ENCODE measurements around the gene LNX2.

Gene LNX2

GRCh38 chr13:27605099-27605498 lies 15.2 kb downstream of the LNX2 start:
- no peak for DNase-seq

DNA sequence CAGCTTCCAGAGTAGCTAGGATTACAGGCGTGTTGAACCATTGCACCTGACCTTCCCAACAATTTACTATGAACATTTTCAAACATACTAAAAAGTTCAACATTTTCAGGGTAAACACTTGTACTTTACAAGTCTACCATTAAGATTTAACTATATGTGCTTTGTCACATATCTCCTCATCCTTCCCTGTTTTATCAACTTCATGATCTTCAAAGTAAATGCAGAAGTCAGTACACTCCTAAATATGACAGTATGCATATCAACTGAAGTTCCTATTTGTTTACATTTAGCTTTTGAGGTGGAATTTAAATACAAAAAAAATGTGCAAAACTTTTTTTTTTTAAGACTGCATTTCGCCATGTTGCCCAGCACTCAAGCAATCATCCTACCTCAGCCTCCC lies 18.5 kb downstream of the LNX2 start:
- no peak for DNase-seq

DNA sequence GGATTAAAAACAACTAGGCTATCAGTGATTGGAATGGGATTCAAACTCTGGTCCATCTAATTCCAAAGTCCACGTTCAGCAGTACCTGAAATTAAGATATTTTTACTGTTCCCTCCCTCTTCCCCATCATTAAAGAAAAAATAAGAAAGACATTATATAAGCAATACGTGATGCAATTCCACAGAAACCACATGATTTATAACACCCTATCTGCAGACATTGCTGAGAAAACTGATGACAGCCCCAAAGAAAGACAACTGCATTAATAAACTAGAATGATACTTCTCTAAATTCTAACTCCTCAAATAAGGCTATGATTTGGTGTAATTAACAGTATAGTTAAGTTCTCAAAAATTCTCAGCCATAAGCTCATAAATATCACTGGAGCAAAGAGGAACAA lies 19.1 kb downstream of the LNX2 start:
- no peak for DNase-seq

GRCh38 chr13:27600711-27601110 lies 19.6 kb downstream of the LNX2 start:
- no peak for DNase-seq

GRCh38 chr13:27599845-27600553 lies 20.3 kb downstream of the LNX2 start:
- no peak for DNase-seq

DNA sequence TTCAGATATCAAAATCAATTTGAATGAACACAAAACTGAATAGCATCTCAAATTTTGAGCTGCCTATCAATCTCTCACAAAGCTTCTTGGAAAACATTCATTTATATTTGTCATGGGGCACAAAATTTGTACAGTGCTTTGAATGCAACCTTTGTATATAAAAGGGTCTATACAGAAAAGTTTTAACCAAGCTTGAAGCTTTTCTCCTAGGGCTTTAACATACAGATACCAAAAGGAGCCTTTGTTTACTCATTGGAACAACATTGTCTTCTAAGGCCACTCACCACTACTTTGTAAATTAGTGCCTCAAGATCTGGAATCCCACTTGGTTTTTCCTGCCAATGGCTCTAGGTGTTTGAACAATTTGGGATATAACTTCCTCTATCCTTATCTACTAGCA lies 21.2 kb downstream of the LNX2 start:
- no peak for DNase-seq

DNA sequence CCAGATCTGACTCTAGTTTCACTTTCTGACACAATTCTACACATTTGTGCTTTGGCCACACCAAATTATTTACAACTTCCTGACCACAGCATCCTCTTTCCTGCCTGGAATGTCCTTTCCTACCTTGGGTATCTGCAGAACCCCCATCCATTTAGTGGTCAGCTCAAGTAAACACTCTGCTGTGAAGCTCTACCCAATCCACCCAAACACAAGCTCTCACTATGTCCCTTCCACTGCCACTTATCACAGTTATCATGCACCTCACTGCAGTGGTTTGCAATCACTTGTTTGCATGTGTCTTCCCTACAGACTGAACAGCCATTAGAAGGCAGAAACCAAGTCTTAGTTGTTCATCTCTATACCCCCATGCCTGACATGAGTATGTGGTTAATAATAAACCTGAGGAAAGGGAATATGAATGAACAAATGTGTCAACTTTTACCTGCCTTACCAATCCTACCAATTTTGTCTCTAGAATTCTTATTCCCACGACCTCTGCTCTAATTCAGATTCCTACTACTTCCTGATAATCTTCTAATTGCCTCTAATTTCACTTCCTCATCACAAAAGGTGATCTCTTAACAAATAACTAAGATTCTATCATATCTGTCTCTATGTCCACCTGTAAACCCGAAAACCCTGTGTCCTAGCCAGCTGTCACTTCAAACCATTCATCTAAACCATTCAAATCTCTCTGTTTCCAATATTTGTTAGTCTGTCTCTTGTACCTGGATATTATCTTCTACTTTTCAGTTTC lies 25.1 kb downstream of the LNX2 start:
- no peak for DNase-seq

- no peak for DNase-seq
These were observed 27.1 kb downstream of the LNX2 start for GRCh38 chr13:27593267-27593666.

DNA sequence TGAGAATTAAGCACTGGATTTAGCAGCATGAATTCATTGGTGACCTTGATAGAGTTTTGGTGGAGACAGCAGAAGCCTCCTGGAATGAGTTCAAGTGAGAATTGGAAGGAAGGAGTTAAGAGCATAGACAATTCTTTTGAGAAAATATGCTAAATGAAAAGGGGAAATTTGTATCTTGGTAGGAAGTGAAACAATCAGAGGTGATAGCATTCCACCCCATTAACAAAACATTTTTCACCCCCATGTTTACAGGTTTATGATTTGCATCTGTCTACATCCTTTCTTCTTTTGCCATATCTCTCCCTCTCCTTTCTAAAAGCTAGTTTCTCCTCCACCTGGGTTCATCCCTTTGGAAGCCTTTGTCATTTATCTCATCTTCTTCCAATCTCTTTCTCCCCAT lies 27.5 kb downstream of the LNX2 start:
- no peak for DNase-seq

- no peak for DNase-seq
These were observed 31.9 kb downstream of the LNX2 start for GRCh38 chr13:27588405-27588804.

GRCh38 chr13:27587095-27587746 lies 33.1 kb downstream of the LNX2 start:
- DNase-seq = no peak

DNA sequence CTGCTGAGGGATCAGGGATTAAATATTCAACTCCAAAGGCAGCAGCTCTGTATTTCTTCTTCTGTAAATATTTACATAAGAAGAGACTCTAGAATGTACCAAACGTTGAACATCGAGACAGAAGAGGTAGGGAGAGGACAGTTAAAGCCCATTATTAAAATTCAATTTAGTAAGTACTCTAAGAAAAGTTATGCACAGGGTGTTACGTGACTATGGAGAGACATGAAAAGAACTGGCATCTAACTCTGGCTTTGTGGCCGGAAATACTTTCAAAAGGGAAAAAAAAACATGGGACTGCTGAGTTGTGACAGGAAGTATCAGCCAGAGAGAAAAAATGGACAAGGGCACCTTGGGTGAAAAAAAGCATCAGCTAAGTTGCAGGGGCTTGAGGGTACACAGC lies 36.7 kb downstream of the LNX2 start:
- DNase-seq = no peak

DNA sequence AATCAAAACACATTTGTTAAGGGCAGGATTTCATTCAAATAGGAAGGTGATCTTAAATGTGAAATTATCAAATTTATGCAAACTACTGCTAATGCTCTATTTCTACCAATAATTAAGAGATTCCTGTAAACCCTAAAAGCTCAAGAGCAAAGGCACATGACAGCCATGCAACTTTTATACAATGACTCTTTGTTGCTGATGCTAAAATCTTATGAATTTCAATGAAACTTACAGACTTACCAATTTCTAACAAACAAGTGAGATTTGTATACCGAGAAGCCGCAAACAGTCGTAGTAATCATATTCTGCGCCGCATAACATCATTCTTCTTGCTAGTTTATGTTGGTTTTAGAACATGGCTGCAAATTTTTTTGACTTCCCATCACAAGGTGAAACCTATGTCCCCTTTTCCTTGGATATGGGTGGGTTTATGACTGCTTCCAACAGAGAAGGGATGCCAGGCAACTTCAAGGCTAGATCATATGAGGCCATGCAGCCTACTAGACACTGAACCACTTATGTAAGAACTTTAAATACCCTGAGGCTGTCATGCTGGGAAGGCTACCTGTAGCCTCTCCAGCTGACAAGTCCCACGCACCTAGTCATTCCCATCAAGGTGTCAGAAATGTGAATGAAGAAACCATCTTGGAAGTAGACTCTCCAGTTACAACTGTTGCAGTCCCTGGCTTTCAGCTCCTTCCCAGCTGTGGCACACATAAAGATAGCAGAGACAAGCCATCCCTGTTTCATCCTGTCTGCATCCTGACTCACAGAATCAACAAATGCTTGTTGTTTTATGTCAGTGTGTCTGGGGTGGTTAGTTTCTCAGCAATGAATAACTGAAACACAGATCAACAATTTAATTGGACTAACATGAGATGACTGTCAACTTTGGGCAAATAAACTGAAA lies 42.0 kb downstream of the LNX2 start:
- DNase-seq = no peak

DNA sequence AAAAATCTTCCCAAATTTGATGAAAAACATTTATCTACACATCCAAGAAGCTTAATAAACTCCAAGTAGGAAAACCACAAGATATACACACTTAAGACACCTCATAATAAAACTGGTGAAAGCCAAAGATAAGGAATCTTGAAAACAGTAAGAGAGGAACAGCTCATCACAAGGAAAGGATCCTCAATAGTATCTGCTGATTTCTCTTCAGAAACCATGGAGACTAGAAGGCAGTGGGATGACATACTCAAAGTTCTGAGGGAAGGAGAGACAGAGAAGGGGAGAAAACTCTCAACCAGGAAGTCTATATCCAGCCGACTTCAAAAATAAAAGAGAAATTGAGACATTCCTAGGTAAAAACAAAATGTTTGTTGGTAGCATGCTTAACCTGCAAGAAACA lies 45.7 kb downstream of the LNX2 start:
- no peak for DNase-seq

GRCh38 chr13:27573265-27573664 lies 47.1 kb downstream of the LNX2 start:
- DNase-seq = no peak

- no peak for DNase-seq
These were observed 48.0 kb downstream of the LNX2 start for GRCh38 chr13:27572234-27572901.

- DNase-seq = no peak
These were observed 49.4 kb downstream of the LNX2 start for GRCh38 chr13:27570906-27571305.

GRCh38 chr13:27569405-27569804 lies 50.9 kb downstream of the LNX2 start:
- no peak for DNase-seq

GRCh38 chr13:27565818-27566217 lies 54.5 kb downstream of the LNX2 start:
- DNase-seq = no peak

DNA sequence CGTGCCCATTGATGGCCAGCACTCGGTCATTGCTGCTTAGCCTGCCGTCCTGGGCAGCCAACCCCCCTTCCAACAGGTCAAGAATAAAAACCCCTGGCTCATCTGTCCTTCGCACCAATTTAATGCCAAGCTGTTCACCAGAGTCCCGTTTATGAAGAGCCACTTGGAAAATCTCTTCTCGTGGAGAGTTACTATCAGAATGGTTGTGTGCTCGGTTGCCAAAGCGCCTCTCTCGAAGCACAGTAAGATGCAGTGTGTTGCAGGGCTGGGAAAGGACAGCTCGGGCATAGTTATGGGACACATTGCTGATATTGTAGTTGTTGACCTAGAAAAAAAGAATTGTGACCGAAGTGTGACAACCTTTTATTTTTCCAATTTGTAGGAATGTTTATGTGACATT lies 57.9 kb downstream of the LNX2 start:
- DNase-seq = no peak

GRCh38 chr13:27559719-27560118 lies 60.6 kb downstream of the LNX2 start:
- DNase-seq = no peak

DNA sequence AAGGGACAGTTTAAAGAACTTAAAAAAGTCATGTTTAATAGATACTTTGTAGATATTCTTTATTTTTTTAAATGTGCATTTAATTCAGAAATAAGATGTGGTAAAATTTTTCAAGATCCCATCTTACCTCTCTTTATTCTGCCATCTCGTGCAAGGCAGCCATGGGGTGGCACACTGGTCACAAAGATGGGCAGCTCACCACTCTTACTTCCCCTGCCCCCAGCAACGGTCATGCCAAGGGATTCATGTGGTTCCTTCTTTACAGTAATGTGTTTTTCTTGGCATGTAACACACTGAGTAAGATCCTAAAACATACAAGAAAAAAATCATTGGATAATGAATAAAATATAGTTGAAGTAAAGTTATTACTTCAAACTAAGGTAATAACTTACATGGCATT lies 64.2 kb downstream of the LNX2 start:
- no peak for DNase-seq

GRCh38 chr13:27551562-27551961 lies 68.8 kb downstream of the LNX2 start:
- DNase-seq = no peak

Measured in stimulated activated CD4-positive, alpha-beta T cell treated with anti-CD3 and anti-CD28 coated beads, Interleukin-4, amount 100 ng/mL, for 4 hours (primary cell).